Kidney epithelial cell (primary cell): ENCODE data around the gene MOB1B. TPM values are rescaled to one million over a fixed set of nuclear protein-coding genes. Genes with fewer than 3 reads are reported as not detected.

Source experiments
- DNase-seq: peaks from one replicate; pipeline ENCODE4 v3.0.0-alpha.2; 2010; ENCODE audit warnings: low read depth
- H3K27me3 ChIP-seq: 2 replicates; pipeline ENCODE4 v1.6.0; 2011; ENCODE audit warnings: low read length; ENCODE audit not compliant: control insufficient read depth, insufficient read depth
- H3K36me3 ChIP-seq: 2 replicates; pipeline ENCODE4 v1.5.1; 2011; ENCODE audit warnings: low read length; ENCODE audit not compliant: control insufficient read depth, insufficient read depth
- H3K4me3 ChIP-seq: 2 replicates; pipeline ENCODE4 v1.5.1; 2011; ENCODE audit warnings: low read depth, mild to moderate bottlenecking, control low read depth, low read length
- total RNA-seq: library from RNA; depleted of rRNA; stranded (reverse); fragments of >200 nt; gene quantifications from 2 replicates; pipeline ENCODE4 v1.2.3, GENCODE V29; 2015
- TF ChIP-seq, protein P1 (sequence below): IDR thresholded peaks from 2 replicates; pipeline ENCODE4 v1.5.1; 2011; ENCODE audit warnings: mild to moderate bottlenecking, moderate library complexity, low read length, control low read depth, inconsistent platforms; ENCODE audit not compliant: insufficient read depth, poor library complexity, severe bottlenecking

Gene MOB1B
- total RNA-seq, 1 donor from 2014 or later: 19.4 TPM

DNA sequence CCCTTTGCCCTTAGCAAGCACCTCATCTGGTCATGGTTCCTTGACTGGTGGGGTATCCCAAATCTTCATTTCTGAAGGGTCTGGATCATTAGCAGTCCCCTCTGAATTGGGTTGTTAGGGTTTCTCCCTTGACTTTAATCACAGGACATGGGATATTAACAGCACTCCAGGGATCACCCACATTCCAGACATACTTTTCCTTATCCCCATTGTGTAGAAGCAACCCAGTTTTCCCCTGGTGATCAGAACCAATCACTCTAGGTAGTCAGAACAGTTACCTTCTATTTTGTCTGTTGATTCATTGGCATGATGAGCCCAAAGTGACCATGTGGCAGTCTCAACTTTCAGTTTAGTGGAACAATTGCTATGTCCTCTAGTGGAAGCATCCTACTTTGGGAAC lies 33.4 kb upstream of the MOB1B start:
- no peak for DNase-seq
- Histone ChIP-seq H3K36me3 (no peaks in the 10 kb centered on the region), H3K27me3 (no peaks in the 10 kb centered on the region), H3K4me3 (no peak overlapping the region)
- TF ChIP-seq, protein P1, sequence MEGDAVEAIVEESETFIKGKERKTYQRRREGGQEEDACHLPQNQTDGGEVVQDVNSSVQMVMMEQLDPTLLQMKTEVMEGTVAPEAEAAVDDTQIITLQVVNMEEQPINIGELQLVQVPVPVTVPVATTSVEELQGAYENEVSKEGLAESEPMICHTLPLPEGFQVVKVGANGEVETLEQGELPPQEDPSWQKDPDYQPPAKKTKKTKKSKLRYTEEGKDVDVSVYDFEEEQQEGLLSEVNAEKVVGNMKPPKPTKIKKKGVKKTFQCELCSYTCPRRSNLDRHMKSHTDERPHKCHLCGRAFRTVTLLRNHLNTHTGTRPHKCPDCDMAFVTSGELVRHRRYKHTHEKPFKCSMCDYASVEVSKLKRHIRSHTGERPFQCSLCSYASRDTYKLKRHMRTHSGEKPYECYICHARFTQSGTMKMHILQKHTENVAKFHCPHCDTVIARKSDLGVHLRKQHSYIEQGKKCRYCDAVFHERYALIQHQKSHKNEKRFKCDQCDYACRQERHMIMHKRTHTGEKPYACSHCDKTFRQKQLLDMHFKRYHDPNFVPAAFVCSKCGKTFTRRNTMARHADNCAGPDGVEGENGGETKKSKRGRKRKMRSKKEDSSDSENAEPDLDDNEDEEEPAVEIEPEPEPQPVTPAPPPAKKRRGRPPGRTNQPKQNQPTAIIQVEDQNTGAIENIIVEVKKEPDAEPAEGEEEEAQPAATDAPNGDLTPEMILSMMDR: no peak

DNA sequence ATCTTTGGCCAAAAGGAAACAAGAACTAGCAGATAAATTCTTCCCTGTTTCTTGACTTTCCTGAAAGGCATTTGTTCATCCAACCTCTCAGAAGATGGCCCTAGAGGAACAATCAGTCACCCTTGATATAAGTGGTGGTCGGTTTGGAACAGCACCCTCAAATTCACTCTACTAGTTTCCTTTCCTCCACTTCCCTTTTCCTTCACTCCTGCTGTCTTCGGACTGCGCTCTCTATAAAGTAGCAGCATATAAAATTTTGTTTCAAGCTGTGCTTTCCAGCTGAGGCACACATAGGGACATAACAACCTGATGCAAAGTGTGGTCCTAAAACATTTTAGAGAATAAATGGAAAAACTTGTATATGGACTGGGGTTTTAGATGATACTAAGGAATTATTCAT lies 29.0 kb upstream of the MOB1B start:
- DNase-seq: no peak
- H3K36me3 ChIP-seq: no peaks in the 10 kb centered on the region
- H3K27me3 ChIP-seq: no peaks in the 10 kb centered on the region
- TF ChIP-seq, protein P1: no peak
- no peak overlapping the region for H3K4me3 ChIP-seq

DNA sequence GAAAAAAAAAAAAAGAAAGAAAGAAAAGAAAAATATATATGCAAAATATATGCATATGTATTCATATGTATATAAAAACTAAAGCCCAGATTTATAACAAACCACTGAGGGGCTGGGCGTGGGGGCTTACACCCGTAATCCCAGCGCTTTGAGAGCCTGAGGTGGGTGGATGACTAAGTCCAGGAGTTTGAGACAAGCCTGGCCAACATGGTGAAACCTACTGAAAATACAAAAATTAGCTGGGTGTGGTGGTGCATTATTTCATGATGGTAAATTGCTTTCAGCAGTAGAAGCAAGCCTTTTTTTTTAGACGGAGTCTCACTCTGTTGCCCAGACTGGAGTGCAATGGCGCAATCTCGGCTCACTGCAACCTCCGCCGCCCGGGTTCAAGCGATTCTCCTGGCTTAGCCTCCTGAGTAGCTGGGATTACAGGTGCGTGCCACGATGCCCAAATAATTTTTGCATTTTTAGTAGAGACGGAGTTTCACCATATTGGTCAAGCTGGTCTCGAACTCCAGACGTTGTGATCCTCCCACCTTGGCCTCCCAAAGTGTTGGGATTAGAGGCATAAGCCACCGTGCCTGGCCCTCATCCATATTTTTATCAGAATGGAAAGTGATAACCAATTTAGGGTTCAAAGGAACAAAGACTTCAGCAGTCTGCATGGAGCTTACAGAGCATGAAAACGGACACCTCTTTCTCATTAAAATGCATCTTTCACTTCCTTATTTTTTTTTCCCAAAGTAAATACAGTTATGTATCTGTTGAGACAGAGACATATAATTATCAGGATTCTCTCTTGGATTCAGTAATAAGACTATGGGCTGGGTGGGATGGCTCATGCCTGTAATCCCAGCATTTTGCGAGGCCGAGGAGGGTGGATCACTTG lies 27.7 kb upstream of the MOB1B start:
- DNase-seq: no peak
- Histone ChIP-seq H3K36me3 (no peaks in the 10 kb centered on the region), H3K27me3 (no peaks in the 10 kb centered on the region), H3K4me3 (no peak overlapping the region)
- TF ChIP-seq, protein P1: no peak

DNA sequence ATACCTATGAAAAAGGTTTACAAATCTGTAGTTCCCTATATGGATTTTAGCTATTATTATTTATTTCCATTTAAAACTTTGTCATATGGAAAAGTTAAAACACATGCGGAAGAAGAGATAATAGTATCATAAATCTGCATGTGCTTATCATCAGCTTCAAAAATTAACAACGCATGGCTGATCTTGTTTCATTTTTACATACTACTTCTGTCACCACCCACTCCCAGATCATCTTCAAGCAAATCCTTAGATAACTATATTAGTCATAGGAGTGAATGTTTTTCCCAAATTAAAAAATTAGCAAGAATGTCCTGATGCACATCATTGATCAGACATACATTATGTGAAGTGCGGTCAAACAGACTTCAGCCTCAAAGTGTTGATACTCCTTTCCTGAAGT lies 24.6 kb upstream of the MOB1B start:
- no peak overlapping the region for H3K4me3 ChIP-seq
- no peaks in the 10 kb centered on the region for H3K36me3 ChIP-seq
- DNase-seq: no peak
- TF ChIP-seq, protein P1: no peak
- no peaks in the 10 kb centered on the region for H3K27me3 ChIP-seq

DNA sequence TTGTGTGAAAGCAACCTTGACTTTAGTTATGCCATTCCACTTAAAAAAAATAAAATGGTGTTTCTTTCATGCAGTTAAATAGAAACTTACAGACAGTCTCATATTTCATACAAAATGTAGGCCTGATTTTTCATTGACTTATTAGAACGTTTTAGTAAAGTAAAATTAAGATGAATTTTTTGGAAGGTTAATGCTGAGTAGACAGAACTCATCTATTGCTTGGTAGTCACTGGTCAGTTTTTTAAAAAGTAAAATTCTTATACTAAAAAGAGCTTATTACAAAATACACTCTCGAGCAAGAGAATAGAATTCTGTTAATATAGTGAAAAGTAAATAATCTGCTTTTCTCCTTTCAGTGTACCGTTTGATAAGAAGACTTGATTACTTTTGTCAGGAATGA lies 21.4 kb upstream of the MOB1B start:
- H3K36me3 ChIP-seq: no peaks in the 10 kb centered on the region
- TF ChIP-seq, protein P1: no peak
- no peak for DNase-seq
- H3K27me3 ChIP-seq: no peaks in the 10 kb centered on the region
- H3K4me3 ChIP-seq: no peak overlapping the region

DNA sequence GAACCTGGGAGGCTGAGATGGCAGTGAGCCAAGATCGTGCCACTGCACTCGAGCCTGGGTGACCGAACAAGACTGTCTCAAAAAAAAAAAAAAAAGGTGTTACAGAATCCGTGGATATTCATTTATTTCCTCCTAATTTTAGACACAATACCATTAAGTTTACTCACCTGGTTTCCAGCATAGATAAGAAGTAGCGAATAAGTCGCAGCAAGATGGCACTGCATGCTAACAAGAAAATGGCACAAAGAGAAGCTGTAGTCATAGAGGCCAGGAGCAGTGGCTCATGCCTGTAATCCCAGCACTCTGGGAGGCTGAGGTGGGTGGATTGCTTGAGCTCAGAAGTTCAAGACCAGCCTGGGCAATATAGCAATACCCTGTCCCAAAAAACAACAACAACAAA lies 17.0 kb upstream of the MOB1B start:
- no peaks in the 10 kb centered on the region for H3K27me3 ChIP-seq
- H3K36me3 ChIP-seq: no peaks in the 10 kb centered on the region
- no peak overlapping the region for H3K4me3 ChIP-seq
- no peak for DNase-seq
- TF ChIP-seq, protein P1: peak; percentile 5
